ENCODE results near the gene SEC11C.
A peak's percentile ranks its signal among the peaks of the same experiment; 100 is the strongest.
"Not testable (repeated sequence)": the region's sequence is repeated elsewhere in the genome, so short reads cannot be mapped to it uniquely, and the experiment has no call there.

Gene SEC11C

DNA sequence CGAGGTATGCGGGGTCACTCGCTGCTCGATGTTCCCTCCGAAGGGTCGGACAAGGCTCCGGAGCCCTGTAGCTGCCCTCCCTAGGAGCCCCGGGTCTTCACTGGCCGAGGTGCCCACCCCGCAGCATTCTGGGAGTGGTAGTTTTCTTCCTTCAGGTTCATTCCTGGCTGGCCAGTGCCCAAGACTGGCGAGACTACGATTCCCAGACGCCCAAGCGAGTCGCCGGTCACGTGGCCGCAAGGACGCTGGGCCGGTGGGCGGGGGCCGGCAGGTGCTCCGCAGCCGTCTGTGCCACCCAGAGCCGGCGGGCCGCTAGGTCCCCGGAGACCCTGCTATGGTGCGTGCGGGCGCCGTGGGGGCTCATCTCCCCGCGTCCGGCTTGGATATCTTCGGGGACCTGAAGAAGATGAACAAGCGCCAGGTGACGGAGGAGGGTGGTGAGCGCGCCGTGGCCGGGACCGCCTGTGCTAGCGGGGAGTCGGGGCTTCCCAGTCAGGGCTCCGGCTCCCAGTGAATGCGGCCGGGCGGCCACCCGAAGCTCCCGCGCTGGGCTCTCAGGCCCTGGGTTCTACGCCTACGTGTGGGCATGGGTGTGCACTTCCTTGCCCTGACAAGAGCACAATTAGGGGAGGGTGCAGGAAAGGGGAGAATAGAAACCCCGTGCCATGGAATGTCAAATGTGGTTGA, at the start of gene SEC11C:
SEC11C (plus strand) TSS at position 270 of the 687 bp plus-strand sequence; CDS start at position 335, 65 bp downstream.
- DNase-seq, result peak; percentile 99

DNA sequence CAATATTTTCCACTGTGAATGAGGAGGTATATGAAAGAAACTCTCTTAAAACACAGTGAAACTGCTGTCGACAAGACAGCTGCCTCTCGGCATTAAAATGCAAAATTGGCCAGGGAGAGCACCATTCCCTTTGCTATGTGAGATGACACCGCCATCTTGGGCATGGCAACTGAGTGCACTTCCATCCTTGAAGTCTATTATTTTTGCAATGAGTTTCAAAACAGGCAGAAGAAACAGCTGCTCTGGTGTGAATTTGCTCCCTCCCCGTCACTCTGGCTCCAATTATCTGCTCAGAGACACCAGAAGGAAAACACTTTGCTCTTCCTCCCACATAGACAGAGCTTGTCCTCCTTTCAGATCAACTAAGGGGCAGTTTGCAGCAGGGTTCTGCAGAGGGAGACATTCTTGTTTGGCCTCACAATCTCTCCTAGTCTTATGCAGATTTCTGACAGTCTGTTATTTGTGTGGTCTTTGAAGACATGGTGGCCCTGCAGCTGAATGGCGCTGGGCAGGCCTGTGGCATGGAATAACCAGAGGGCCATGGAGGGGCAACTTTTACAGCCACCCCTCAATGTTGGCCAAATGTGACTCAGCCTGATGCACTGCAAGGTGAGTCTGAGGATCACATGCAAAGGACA, 48.6 kb upstream of the SEC11C start:
- no peak for DNase-seq

DNA sequence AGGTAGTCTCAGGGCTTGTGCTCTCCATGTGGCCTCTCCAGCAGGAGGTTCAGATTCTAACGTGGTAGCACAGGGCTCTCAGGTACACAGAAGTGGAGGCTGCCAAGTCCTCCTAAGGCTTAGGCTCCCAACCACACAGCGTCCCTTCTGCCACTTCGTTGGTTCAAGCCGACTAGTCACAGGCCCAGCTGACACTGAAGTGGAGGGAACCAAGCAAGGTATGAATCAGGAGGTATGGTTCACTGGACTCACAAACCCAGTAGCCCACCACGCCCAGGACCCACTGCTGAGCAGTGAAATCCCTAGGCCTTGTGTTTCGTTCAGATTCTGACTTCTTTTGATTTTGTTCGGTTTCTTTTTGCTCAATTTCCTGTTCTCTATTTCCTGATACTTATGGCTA, 46.0 kb upstream of the SEC11C start:
- DNase-seq, result no peak

DNA sequence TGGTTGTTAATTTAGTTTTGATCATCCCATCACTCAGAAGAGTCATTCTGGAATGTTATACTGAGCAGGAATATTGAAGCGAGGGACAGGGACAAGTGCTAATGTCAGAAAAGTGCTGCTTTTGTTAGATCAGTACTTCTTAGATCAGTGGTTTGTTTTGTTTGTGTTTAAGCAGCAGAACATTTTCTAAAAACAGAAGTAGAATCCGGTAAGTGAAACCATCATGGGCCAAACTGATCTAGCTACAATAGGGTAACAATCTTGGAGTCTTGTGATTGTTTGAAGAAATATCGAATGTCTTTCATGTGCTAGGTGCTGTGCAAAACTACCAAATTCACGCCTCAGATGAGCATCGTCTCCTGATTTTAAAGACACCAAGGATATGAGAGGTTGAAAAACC, 45.1 kb upstream of the SEC11C start:
- DNase-seq, result no peak

DNA sequence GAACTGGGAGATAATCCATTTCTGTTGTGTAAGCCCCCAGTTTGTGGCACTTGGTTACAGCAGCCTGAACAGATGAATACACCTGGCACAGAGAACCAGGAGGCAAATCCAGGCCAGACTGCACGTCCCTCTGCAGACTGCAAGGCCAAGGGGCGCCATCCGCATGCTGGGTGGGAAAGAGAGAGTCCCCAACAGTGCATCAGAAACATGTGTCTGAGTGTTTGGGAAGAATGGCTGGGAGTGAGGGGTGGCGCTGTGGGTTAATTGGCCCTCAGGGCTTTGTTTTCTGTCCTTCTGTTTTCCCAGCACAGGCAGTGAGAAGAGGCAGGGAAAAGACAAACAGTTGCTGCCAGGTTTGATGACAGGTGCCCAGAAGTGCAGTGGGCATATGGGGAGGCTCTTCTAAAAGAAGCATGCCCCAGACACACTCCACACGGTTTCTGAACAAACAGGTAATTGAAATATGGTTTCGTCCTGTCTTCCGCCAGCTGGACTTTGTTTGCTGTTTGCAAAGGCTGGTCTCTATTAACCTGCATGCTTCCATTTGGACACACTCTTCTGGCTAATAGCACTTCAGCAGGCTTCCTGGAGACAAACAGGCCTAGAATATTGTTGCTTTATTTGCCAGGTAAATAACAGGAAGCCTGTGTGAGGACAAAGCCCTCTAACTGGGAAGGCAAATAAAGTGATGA, 43.4 kb upstream of the SEC11C start:
- DNase-seq, result peak; percentile 25

DNA sequence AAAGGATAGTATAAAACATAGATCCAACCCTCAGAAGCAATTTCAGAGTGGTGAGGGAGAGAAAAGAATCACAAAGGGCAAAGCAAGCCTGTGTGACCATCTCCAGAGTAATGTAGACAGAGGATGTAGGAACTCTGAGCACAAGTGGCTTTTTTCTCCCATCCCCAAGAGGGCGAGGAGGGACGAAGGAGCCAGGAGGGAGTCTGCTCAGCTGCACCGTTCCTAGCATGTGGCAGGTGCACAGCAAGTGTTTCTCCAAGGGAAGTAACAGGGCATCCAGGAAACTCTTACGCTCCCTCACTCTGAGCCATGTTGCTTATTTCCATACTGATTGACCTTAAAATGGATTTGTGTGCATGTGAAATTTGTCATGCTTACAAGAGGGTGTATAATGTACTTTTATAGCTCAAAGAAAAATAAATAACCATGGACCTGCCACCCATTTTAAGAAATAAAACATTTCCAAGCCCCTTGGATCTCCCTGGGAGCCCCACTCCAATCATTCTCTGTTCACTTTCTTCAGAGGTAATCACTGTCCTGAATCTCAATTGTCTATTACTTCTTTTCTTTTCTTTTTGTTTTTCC, 37.8 kb upstream of the SEC11C start:
- DNase-seq, result no peak

DNA sequence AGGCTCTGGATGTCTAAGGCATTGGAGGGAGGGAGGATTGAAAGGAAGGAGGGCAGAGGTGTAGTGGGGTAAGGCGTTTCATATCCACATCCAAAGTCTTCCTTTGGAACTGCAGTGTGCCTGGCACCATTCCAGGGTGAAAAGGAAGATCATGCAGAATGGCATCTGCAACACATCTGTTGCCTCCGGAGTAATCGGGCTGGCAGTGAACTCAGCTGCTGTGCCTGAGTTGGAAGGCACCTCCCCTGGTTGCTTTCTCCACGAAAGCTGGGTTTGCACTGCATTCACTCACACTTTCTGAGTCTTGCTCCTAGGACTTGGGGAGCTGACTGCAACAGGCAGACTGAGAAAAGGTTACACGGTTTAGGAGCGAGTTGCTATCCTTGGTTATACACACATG, 30.3 kb upstream of the SEC11C start:
- DNase-seq, result peak; percentile 35

DNA sequence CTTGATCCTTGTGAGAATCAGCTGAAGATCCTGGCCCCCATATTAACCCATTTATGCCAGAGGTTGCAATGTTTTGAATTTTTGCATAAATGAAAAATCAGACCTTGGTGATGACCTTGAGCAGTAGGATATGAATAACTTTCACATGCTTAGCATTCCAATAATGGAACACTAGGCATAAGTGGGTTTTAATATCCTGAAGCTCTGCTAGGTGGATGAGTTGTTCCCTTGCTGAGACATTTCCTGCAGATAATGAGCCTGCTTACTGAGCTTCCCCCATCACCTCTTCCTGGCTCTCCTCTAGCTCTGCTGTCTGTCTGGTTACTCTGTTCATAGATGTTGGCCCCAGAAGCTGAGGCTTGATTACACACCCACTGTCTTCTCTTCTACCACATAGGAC, 25.5 kb upstream of the SEC11C start:
- DNase-seq, result no peak

DNA sequence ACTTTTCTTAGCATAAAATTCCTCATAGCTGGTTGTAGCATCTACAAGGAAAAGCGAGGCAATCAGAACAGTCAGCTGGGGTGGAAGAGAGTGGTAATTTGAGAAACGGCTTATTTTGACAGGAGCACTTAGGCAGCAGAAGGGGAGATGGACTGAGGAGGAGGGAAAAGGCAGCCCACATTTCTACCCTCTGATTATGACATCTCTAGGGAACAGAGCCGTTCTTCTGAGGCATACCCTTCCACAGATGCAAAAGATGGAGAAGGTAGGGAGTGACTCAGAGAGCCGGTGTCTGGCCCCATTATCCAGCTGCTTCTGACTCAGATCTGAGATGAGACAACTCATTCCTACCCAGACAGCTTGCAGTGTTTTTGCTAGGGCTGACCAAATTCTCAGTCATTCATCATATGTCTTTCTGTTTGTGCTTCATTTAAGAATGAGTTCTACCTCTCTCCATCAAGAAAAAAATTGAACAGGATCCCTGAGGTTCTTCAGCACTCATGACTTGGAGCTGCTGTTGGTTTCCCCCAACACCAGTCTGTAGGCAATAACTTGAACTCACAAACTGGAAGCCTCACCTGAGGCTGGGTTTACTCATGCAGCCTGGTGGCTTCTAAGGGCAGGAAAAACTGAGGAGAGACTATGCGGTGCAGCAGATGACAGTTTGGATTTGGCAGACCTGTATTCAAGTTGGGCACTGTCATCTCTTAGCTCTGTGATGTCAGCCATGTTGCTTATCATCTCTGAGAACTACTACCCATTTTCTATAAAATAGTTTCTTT, 15.9 kb upstream of the SEC11C start:
- peak; percentile 26 for DNase-seq

DNA sequence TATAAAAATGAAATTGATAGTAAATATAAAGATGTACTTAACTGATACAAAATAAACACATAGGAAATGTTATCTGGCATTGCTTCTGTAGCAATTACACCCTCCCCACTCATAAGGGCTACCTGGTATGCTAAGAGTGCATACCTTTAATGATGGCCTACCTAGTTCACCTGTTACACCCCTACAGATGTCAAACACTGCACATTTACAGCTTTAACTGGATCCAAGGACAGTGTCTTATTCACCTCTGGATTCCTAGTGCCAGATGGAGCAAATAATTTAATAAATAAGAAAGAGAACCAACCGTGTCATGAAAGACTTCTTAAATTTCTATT, 15.3 kb upstream of the SEC11C start:
- DNase-seq, result no peak

DNA sequence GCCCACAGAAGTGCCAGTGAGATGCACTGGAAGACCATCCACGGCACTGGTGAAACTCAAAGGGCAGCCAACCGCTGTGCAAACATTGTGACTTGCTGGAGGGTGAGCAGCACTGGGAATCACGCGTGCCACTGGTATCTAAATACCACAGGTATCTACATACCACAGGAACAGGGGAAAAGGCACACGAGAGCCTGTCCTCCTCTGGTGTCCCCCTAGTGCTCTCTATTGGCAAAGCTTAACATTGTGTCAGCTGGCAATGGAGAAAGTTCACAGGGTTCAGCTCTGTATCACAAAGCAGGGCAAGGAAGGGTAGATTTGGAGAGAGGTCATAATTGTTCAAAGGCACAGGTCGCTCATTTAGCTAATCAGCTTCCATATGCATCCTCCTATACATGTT, 12.6 kb upstream of the SEC11C start:
- DNase-seq, result no peak

DNA sequence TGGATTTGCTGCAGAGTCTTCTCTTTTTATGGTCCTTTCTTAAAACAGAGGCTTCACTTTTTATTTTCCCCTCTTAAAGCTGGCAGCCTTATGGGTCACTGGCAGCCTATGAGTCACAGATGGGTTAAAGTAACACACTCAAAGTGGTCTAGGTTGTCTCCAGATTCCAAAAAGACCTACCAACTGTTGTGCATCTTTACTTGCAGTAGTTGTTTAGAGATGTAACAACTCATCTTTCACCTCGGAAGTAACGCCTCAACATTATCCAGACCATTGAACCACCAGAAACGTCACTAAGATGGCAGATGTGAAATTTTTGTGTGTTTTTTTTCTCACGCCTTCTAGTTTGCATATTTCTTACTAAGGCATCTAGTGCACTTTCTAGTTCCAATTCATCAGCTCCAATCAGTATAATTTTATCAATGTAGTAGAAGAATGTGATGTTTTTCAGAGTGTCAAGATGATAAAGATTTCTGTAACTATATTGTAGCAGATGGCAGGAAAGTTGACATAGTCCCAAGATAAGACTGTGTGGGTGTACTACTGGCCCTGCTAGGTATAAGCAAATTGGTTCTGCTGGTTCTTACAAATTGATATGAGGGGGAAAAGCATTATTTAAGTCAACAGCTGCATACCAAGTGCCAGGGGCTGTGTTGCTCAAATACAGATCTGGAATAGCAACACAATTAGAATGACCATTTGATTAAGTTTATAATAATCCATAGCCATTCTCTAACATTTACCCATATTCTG, 9.6 kb upstream of the SEC11C start:
- DNase-seq, result no peak

DNA sequence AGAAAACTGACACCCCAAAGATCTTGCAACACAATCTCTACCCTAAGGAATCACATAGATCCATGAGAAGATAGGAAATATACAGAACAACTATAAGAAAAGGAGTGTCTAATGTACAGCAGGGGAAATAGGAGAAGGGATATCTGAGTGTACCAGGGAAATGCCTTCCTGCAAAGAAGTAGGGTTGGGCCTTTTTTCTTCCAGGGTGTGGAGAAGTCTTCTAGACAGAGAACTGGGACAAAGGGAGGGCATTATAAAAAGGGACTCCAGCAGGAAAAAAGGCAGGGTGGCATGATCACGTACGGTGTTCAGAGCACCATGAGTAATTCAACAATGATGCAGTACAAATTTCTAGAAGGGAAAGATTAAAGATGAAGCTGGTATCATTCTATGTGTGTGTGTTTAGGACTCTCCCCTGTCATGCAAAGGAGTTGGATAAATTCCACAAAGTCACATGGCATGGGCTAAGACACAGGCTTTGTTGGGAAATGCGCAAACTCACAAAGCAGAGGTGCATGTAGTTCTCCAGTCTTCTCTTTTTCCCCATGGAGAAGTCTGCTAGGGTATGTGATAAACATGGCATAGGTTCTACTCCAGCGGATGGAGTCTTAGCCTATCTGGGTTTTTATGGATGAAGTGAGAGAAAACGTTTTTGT, 6.7 kb upstream of the SEC11C start:
- no peak for DNase-seq

DNA sequence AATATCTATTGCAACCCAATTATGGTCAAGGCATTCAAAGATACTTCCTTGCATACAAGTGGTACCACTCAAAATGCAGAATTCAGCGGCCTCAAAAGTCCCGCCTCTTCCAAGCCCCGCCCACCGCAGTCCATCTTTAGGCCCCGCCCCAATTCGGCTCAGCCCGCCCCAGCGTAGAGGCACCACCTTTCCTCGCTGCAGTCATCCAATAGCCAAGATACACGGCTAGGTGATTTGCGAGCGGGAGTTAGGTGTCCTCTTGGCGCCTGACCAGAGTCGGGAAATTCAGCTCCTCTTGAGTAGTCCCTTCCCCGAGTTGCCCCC, 431 bp upstream of the SEC11C start:
- no peak for DNase-seq

DNA sequence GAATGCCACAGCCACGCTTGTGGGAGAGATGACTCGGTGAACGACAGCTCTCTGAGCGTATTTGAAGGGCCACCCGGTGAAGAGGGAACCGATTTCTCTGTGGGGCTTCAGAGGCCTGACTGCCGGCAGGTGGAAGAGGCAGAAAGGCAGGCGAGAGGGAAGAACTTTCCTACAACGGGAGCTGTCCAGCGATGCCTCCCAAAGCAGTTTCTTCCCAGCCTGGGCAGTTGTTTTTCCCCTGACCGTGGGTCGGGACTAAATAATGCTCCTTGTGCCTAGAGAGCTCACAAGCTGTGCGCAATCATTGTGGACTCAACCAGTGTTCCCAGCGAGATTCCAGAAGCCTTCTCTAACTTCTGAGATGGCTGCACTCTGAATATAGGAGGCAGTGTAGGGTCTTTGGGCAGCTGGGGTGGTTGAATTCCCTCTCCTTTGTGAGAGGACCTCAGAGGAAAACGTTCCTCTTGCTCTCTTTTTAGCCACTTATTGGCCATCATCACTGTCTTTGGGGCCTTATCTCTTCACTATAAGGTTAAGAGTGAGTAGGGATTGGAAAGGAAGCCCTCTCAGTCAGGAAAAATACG, 710 bp downstream of the SEC11C start:
- no peak for DNase-seq

DNA sequence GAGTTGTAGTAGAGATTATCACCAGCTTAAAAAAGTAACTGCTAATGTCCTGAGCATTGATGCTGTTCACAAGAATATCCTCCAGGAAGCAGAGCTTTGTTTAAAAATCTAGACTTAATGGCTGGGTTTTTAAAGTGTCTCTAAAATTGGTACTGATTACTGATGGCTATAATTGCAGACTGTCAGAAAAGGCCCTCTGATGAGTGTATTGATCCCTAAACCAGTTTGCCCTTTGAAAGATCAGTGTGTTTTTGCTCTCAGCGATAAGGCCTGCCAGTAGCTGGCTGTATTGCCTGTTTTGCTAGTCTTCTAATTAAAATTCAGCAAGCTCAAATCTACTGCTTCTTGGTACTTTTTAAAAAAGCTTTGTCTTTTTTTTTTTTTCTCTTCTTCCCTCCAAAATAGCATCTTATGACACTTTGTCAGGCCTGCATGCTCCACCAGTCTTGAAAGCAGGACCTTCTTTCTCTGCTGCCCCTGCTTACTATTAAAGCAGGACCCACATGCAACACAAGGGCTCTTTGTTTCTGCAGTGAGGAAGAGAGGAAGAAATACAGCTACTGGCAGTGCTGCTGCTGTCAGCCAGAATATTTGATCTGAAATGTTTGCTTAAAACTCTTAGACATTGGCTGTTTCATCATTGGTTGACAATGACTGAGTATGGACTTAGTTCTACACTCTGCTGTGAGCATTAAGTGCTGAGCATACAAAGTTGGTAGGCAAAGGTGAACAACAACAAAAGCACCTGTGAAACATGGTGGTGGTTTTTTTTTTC, 1.8 kb downstream of the SEC11C start:
- peak; percentile 48 for DNase-seq

DNA sequence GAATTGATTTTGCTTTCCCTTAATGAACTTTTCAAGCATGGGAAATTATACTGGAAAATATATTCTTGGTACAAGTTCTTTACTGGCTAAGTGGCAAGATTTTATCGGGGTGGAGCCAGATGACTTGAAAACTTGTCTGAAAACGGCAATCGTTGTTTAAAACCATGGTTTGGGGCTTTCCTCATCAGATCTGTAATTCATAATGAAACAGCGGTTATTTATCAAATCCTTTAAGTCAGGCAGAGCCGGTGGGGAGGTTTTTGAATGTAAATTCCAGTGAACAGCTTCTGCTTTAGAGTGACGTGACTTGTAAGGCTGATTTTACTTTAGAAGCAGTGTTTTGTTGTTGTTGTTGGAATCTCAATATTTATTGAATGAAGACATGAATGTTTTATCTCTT, 2.6 kb downstream of the SEC11C start:
- no peak for DNase-seq

DNA sequence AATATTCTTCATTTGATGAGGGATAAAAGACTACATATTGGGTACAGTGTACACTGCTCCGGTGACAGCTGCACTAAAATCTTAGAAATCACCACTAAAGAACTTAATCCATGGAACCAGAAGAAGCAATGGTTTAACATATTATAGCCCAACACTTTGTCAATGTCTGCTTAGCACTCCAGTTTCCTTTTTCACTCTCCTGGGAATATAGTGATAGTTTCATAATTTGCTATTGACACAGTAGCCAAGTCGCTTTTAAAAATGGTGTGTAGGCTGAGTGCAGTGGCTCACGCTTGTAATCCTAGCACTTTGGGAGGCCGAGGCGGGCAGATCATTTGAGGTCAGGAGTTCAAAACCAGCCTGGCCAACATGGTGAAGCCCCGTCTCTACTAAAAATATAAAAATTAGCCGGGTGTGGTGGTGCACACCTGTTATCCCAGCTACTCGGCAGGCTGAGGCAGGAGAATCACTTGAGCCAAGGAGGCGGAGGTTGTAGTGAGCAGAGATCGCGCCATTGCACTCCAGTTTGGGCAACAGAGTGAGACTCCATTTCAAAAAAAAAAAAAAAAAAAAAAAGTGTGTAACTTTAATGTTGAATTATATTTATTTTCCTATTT, 3.2 kb downstream of the SEC11C start:
- DNase-seq, result not testable (repeated sequence)

DNA sequence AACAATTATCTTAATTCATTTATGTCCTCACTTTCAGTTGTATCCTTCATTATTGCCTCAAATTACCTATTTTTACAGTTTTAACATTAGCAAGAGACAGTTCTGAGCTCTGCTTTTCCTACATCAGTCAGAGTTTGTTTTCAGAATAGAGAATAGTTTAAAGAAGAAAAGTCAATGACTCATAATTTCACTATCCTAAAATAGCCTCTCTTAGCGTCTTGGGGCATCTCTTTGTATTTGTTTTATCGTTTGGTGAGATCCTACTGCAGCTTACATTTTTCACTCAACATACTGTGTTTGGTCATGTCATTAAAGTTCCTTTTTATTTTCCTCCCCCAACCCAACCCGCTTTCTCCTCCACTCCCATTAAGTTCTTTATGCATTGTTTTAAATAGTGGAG, 3.8 kb downstream of the SEC11C start:
- no peak for DNase-seq

DNA sequence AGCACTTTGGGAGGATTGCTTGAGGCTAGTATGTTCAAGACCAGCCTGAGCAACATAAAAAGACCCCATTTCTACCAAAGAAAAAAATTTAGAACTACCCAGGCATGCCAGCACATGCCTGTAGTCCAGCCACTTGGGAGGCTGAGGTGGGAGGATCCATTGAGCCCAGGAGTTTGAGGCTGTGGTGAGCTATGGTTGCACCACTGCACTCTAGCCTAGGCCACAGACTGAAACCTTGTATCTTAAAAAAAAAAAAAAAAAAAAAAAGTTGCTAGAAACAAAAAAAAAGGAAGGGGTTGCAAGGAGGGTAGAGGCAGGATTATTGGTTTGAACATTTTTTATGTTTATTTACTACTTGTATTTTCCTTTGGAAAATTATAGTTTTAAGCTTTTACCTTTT, 4.8 kb downstream of the SEC11C start:
- no peak for DNase-seq
